Ectodermal cell (in vitro differentiated cells): ENCODE data around the gene KRAS.

Experiments
- H3K27ac ChIP-seq: 2 replicates; pipeline ENCODE4 v1.7.0; 2013; ENCODE audit warnings: mild to moderate bottlenecking, low read depth, low read length; ENCODE audit not compliant: insufficient read depth, poor library complexity, severe bottlenecking
- H3K27me3 ChIP-seq: 2 replicates; pipeline ENCODE4 v1.7.0; 2013; ENCODE audit warnings: mild to moderate bottlenecking, low read length; ENCODE audit not compliant: insufficient read depth, control insufficient read depth, poor library complexity, severe bottlenecking
- H3K36me3 ChIP-seq: one replicate; pipeline ENCODE4 v1.7.0; 2013; ENCODE audit warnings: low read length; ENCODE audit not compliant: control insufficient read depth, insufficient read depth
- H3K4me1 ChIP-seq: one replicate; pipeline ENCODE4 v1.7.0; 2013; ENCODE audit warnings: low read length; ENCODE audit not compliant: control insufficient read depth, insufficient read depth
- H3K4me3 ChIP-seq: 2 replicates; pipeline ENCODE4 v1.7.0; 2013; ENCODE audit warnings: low read depth, low read length, control low read depth; ENCODE audit not compliant: insufficient read depth
- H3K9me3 ChIP-seq: 2 replicates; pipeline ENCODE4 v1.7.0; 2013; ENCODE audit warnings: mild to moderate bottlenecking, low read length, moderate library complexity; ENCODE audit not compliant: control insufficient read depth
- WGBS, 2 experiments: methylation state at CpG; one replicate each; pipeline ENCODE4 v1.1.7; 2013; ENCODE audit warnings: missing lambda C conversion rate in 2 of 2; 5-methylcytosine and 5-hydroxymethylcytosine counted together

KRAS gene

GRCh38 chr12:25184132-25184531, 66.6 kb downstream of the KRAS start:
- Histone ChIP-seq H3K27ac (no peak overlapping the region), H3K27me3 (no peaks in the 10 kb centered on the region), H3K4me3 (no peak overlapping the region), H3K36me3 (no peaks in the 10 kb centered on the region), H3K4me1 (no peaks in the 10 kb centered on the region), H3K9me3 (no peaks in the 10 kb centered on the region)
- WGBS, 2 experiments, result 58 to 100% methylated on average over 1 to 2 of the region's 2 CpGs

- 81 to 88% methylated on average over 3 of the region's 3 CpGs for WGBS, 2 experiments
- H3K27me3 ChIP-seq, result no peaks in the 10 kb centered on the region
- no peaks in the 10 kb centered on the region for H3K36me3 ChIP-seq
- no peaks in the 10 kb centered on the region for H3K9me3 ChIP-seq
- H3K4me3 ChIP-seq, result no peak overlapping the region
- H3K4me1 ChIP-seq, result no peaks in the 10 kb centered on the region
- H3K27ac ChIP-seq, result no peak overlapping the region
Measured at GRCh38 chr12:25182765-25183164, 68.0 kb downstream of the KRAS start.

- WGBS, 2 experiments, result 92 to 96% methylated on average over 6 of the region's 6 CpGs
- Histone ChIP-seq H3K36me3 (no peaks in the 10 kb centered on the region), H3K4me1 (no peaks in the 10 kb centered on the region), H3K27me3 (no peaks in the 10 kb centered on the region), H3K9me3 (no peaks in the 10 kb centered on the region), H3K4me3 (no peak overlapping the region), H3K27ac (no peak overlapping the region)
Measured at GRCh38 chr12:25162866-25163265, 87.9 kb downstream of the KRAS start.

- H3K4me3 ChIP-seq, result no peak overlapping the region
- H3K27ac ChIP-seq, result no peak overlapping the region
- no peaks in the 10 kb centered on the region for H3K36me3 ChIP-seq
- no peaks in the 10 kb centered on the region for H3K4me1 ChIP-seq
- H3K27me3 ChIP-seq, result no peaks in the 10 kb centered on the region
- H3K9me3 ChIP-seq, result no peaks in the 10 kb centered on the region
- 97 to 99% methylated on average over 4 of the region's 4 CpGs for WGBS, 2 experiments
Measured at GRCh38 chr12:25156061-25156460, 94.7 kb downstream of the KRAS start.

GRCh38 chr12:25155022-25155576, 95.6 kb downstream of the KRAS start:
- Histone ChIP-seq H3K4me1 (no peaks in the 10 kb centered on the region), H3K36me3 (no peaks in the 10 kb centered on the region), H3K27ac (no peak overlapping the region), H3K4me3 (no peak overlapping the region), H3K9me3 (no peaks in the 10 kb centered on the region), H3K27me3 (no peaks in the 10 kb centered on the region)
- WGBS, 2 experiments, result 97 to 100% methylated on average over 1 of the region's 2 CpGs
